Hepatic stellate cell (primary cell): ENCODE measurements around the gene CCNI.
A peak's percentile ranks its signal among the peaks of the same experiment; 100 is the strongest.
"Not testable (repeated sequence)": the region's sequence is repeated elsewhere in the genome, so short reads cannot be mapped to it uniquely, and the experiment has no call there.

Experiments used
- DNase-seq: peaks from one replicate; pipeline ENCODE4 v3.0.0; 2011; ENCODE audit warnings: low spot score

The CCNI gene

DNA sequence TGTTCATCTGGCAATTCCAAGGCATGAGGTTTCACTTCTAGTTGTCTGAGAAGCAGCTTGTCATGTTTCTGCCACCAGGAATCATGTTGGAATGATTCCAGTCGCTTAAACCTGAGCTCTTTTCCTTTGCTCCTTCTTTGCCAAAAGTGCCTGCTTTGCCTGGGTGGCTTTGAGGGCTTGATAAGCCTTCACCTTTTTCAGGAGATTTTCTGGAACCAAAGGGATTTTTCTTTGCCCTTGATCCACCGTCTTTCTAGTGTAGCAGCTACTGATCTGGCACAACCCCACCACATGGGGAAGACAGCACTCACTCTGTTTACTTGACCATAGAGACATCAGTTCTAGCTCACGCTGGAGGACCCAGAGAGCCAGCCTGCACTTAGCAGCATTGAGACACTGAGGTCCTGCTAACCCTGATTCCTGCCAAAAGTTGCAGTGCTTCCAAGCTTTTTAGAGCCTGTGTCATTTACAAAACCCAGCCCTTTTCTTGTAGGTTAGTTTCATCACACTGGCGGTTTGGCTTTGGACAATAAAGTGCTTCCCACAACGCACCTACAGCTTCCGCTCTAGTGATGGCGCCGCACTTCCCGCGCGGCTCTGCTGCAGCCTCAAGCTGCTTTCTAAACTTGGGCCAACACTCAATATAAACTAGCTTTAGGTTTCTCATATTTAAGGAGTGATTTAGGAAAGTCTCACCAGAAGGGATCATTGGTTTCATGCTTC, 7.3 kb upstream of the CCNI start:
- no peak for DNase-seq

- not testable (repeated sequence) for DNase-seq
Observed at GRCh38 chr4:77080806-77081205, 5.0 kb upstream of the CCNI start.

DNA sequence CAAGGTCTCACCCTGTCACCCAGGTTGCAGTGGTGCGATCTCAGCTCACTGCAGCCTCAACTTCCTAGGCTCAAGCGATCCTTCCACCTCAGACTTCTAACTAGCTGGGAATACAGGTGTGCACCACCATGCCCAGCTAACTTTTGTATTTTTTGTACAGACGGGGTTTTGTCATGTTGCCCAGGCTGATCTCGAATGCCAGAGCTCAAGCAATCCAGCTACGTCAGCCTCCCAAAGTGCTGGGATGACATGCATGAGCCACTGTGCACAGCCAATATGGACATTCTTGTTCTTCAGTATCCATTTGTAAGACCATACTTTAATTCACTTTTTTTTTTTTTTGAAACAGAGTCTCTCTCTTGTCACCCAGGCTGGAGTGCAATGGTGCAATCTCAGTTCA, 3.5 kb upstream of the CCNI start:
- DNase-seq: no peak

GRCh38 chr4:77078401-77078800, 2.6 kb upstream of the CCNI start:
- DNase-seq: no peak

GRCh38 chr4:77076889-77077635, 1.3 kb upstream of the CCNI start:
- DNase-seq: no peak

DNA sequence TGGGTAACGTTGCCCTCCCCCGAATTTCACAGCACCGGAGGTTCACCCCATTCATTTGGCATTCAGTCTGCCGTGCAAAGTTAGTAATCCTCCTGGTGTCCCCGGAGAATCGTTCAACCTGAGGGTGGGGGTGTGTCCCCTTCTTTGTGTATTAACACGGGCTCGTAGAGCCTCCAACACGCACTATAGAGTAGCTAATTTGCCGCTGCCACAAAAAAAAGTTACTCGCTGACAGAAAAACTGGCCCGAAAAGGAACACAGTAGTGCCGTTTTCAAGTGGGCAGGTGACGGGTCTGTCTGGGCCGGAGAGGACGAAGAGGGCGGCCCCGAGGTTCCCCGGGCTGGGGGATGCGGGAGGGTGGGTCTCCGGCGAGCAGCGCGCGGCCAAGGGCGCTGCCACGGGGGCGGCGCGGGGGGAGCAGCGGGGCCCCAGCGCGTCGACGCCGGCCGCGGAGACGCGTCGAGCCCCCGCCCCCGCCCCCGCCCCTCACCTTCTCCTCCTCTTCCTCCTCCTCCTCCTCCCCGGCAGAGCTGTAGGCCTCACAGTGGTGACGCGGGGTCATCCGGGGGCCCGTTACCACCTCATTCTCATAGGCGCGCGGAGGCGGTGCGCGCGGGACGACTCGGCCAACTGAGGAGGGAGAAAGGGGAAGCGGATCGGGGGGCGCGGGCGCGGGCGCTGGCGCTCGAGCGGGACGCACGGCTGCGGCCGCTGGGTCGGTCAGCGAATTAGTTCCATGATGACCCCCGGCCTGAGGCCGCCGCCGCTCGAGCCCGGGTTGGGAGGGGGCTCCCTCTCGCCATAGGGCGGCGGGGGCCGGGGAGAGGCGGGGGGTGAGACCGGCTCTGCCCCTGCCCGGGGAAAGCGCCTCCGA, 571 bp downstream of the CCNI start:
- DNase-seq: peak; percentile 37

- DNase-seq: no peak
Observed at GRCh38 chr4:77074381-77074831, 1.4 kb downstream of the CCNI start.

- peak; percentile 14 for DNase-seq
Observed at GRCh38 chr4:77073981-77074380, 1.8 kb downstream of the CCNI start.

DNA sequence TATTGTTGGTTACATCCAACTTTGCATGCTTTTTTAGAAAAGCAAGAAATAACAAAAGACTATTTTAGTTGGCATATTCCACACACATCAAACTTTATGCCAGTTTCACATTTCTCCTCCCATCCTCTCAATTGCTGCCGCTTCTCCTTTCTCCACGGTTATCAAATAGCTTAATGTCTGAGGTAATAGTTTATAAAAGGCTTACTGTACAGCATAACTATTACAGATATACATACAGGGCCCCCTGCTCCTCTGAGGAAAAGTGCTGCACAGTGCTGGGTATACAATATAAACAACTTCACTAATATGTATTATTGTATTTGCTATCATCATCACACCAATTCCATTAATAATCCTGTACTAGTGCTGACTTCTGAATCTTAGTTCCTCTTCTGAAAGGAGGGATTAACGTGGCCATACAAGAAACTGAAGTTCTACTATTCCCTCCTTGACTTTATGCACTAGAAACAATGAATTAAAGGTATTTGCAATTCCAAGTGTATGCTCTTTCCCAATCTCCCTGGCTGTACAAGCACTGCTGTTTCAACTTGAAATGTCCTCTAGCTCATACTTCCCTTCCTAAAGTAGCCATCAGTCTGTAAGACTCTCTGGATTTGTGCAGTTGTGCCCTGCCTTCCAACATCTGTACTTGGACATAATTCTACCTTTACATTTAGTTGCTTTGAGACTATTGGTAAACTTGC, 2.5 kb downstream of the CCNI start:
- peak; percentile 17 for DNase-seq

DNA sequence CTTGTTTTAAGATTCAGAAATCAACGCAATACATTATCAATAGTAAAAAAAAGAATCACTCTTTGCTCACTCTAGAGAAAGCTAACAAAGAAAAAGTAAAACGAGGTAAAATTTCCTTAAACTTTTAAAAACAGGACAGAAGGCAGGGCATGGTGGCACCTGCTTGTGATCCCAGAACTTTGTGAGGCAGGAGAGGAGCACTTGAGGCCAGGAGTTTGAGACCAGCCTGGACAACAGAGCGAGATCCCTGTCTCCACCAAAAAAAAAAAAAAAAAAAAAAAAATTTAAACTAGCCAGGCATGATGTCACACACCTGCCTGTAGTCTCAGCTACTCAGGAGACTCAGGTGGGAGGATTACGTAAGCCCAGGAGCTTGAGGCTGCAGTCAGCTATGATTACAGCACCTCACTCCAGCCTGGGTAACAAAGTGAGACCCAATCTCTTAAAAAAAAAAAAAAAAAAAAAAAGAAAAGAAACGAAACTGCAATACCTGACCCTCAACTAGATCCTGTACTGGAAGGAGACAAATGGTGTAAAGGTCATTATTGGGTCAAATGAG, 3.5 kb downstream of the CCNI start:
- no peak for DNase-seq

GRCh38 chr4:77069514-77069913, 6.3 kb downstream of the CCNI start:
- DNase-seq: not testable (repeated sequence)

- DNase-seq: no peak
Observed at GRCh38 chr4:77065382-77065781, 10.4 kb downstream of the CCNI start.

- DNase-seq: no peak
Observed at GRCh38 chr4:77062856-77063255, 12.9 kb downstream of the CCNI start.

DNA sequence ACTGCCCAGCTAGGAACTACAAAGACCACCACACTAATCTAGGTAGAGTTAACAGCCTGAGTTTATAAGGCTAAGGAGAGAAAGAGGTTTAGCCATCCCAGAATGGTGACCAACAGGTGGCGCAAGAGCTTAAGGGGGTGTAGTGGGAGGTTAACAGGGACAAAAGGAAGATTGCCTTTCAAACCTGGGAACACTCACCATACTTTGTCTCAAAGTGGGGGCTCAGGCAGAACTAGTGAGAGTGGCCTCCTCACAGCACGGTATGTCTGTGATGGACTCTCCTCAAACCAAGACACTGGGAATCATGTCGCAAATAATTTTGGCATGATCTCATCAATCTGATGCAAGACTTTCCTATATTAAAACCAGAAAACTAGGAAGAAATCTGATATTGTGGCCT, 23.4 kb downstream of the CCNI start:
- no peak for DNase-seq

GRCh38 chr4:77050962-77051361, 24.8 kb downstream of the CCNI start:
- DNase-seq: no peak

GRCh38 chr4:77047037-77047436, 28.8 kb downstream of the CCNI start:
- DNase-seq: no peak

DNA sequence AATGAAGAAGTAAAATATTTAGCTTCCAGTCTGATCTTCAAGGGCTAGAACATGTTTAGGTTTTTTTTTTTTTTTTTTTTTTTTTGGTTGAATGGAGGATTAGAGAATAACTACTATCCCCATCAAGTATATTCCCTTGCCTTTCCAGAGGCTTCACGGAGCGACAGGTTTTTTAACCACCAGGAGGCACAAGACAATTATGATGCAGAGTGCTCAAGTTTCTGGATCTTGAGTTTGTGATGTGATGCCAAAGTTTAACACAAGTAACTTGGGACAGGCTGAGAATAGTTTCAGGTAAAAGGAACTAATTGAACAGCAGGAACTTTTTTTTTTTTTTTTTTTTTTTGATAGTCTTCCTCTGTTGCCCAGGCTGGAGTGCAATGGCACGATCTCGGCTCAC, 30.3 kb downstream of the CCNI start:
- DNase-seq: no peak

DNA sequence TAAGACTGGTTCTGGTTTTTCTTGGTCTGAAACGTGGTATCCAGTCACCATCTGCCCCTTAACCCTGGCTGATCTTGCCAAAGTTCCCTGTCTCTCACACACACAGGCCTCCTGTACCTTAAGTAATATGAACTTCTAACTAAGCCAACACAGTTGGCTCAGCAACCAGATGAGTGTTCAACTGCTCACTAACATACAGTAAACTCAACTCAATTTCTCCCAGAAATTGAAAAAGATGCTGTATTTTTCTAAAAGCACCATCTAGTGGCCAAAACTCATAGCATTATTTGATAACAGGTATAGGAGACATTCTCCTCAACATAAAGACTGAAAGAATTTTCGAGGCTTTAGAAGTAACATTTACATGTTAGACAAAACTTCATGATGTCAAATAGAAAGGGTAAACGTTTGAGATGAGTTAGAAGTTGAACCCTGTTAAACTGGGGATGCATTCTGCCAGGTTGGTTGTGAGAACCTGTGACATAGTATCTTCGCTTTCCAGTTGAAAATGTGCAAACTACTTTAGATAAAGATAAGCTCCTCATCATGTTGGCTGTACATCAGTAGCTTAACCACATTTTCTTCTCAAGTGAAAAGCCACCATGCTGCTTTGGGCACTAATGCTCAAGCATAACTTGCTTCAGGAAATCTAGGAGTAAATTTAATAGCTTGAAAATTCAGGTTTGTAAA, 31.2 kb downstream of the CCNI start:
- no peak for DNase-seq

- DNase-seq: no peak
Observed at GRCh38 chr4:77043507-77044136, 32.2 kb downstream of the CCNI start.
